IMR-90 (cell line): Measurements from ENCODE around the gene SPATC1L. TPM values are rescaled to one million over a fixed set of nuclear protein-coding genes. Genes with fewer than 3 reads are reported as not detected.

Source experiments
- ATAC-seq: fragments of 200-7000 bp; cut with Tn5 transposase; 2 replicates; pipeline ENCODE4 v1.9.1; 2020; ENCODE audit warnings: low read depth, mild to moderate bottlenecking, moderate library complexity
- BruUV-seq: library from RNA; stranded (reverse); fragments of 400-500 nt; replicated peaks from 2 replicates; lab custom pipeline; 2021; lab: Mats Ljungman, UMichigan
- CTCF ChIA-PET: fragments of 300-600 bp; formaldehyde crosslinking; extraction: SDS; loops from one replicate; lab custom pipeline; 2021; ENCODE audit warnings: antibody characterized with exemption; lab: Yijun Ruan, JAX
- POLR2A ChIA-PET: fragments of 300-600 bp; sonication (Branson Sonifier 250); formaldehyde crosslinking; loops from one replicate; lab custom pipeline; 2022; ENCODE audit warnings: antibody characterized with exemption; ENCODE audit not compliant: unreplicated experiment; lab: Charles Lee
- DNase-seq: peaks from one replicate; pipeline ENCODE4 v3.0.0; 2013
- H2AFZ ChIP-seq: replicated peaks from 2 replicates; pipeline ENCODE3; 2013; ENCODE audit warnings: low read length, mild to moderate bottlenecking; ENCODE audit not compliant: poor library complexity
- H2AK5ac ChIP-seq: 2 replicates; pipeline ENCODE4 v1.6.1; 2013; ENCODE audit warnings: low read depth, low read length, inconsistent platforms
- H2AK9ac ChIP-seq: replicated peaks from 2 replicates; pipeline ENCODE3; 2013; ENCODE audit warnings: mild to moderate bottlenecking, low read depth, low read length, moderate library complexity; ENCODE audit not compliant: poor library complexity
- H2BK120ac ChIP-seq: 2 replicates; pipeline ENCODE4 v1.6.1; 2013; ENCODE audit warnings: low read depth, low read length, inconsistent platforms
- H2BK15ac ChIP-seq: 3 replicates; pipeline ENCODE4 v1.6.1; 2013; ENCODE audit warnings: low read depth, low read length, inconsistent platforms
- H2BK20ac ChIP-seq: 2 replicates; pipeline ENCODE4 v1.6.1; 2013; ENCODE audit warnings: low read depth, mild to moderate bottlenecking, inconsistent platforms, low read length, moderate library complexity
- H2BK5ac ChIP-seq: 2 replicates; pipeline ENCODE4 v1.6.1; 2013; ENCODE audit warnings: mild to moderate bottlenecking, low read depth, low read length, inconsistent platforms; ENCODE audit not compliant: poor library complexity, severe bottlenecking
- H3K14ac ChIP-seq: replicated peaks from 2 replicates; pipeline ENCODE4 v1.6.1; 2013; ENCODE audit warnings: low read depth, low read length, inconsistent platforms
- H3K18ac ChIP-seq: 2 replicates; pipeline ENCODE4 v1.6.1; 2013; ENCODE audit warnings: low read depth, low read length, control low read depth
- H3K23ac ChIP-seq: 2 replicates; pipeline ENCODE4 v1.6.1; 2013; ENCODE audit warnings: low read depth, low read length, inconsistent platforms
- H3K27ac ChIP-seq: 2 replicates; pipeline ENCODE4 v1.5.1; 2013; ENCODE audit warnings: mild to moderate bottlenecking, control low read depth, low read length; ENCODE audit not compliant: insufficient read depth
- H3K27me3 ChIP-seq: 2 replicates; pipeline ENCODE4 v1.6.1; 2013; ENCODE audit warnings: low read length; ENCODE audit not compliant: control insufficient read depth, insufficient read depth
- H3K36me3 ChIP-seq: 2 replicates; pipeline ENCODE4 v1.6.1; 2013; ENCODE audit warnings: low read length, mixed read lengths; ENCODE audit not compliant: control insufficient read depth, insufficient read depth
- H3K4ac ChIP-seq: 2 replicates; pipeline ENCODE4 v1.6.1; 2013; ENCODE audit warnings: low read depth, low read length, inconsistent platforms
- H3K4me1 ChIP-seq: 2 replicates; pipeline ENCODE4 v1.6.1; 2013; ENCODE audit warnings: low read length, mixed read lengths; ENCODE audit not compliant: control insufficient read depth, insufficient read depth
- H3K4me2 ChIP-seq: 2 replicates; pipeline ENCODE4 v1.6.1; 2013; ENCODE audit warnings: low read depth, mild to moderate bottlenecking, control low read depth, low read length, moderate library complexity
- H3K4me3 ChIP-seq: 2 replicates; pipeline ENCODE4 v1.5.1; 2013; ENCODE audit warnings: low read depth, mild to moderate bottlenecking, control low read depth, low read length, moderate library complexity; ENCODE audit not compliant: insufficient read depth
- H3K56ac ChIP-seq: 2 replicates; pipeline ENCODE4 v1.6.1; 2013; ENCODE audit warnings: low read length, inconsistent platforms; ENCODE audit not compliant: insufficient read depth; ENCODE audit errors: extremely low read depth
- H3K79me1 ChIP-seq, 2 experiments: 2 replicates each; pipeline ENCODE4 v1.6.1; 2013; ENCODE audit warnings: low read length in 2 of 2, inconsistent platforms in 1 of 2, low read depth in 1 of 2
- H3K9ac ChIP-seq: 2 replicates; pipeline ENCODE4 v1.6.1; 2013; ENCODE audit warnings: low read depth, low read length, control low read depth
- H3K9me1 ChIP-seq: 2 replicates; pipeline ENCODE4 v1.6.1; 2013; ENCODE audit warnings: low read length, inconsistent platforms; ENCODE audit not compliant: insufficient read depth
- H3K9me3 ChIP-seq: 2 replicates; pipeline ENCODE4 v1.6.1; 2013; ENCODE audit warnings: low read length; ENCODE audit not compliant: control insufficient read depth, insufficient read depth
- H4K20me1 ChIP-seq: 2 replicates; pipeline ENCODE4 v1.6.1; 2013; ENCODE audit warnings: low read length, inconsistent platforms; ENCODE audit not compliant: insufficient read depth
- H4K5ac ChIP-seq: 2 replicates; pipeline ENCODE4 v1.6.1; 2013; ENCODE audit warnings: mild to moderate bottlenecking, low read depth, low read length, control low read depth
- H4K8ac ChIP-seq, 2 experiments: 2 replicates each; pipeline ENCODE4 v1.6.1; 2013; ENCODE audit warnings: low read depth in 2 of 2, low read length in 2 of 2, control low read depth in 1 of 2, inconsistent platforms in 1 of 2
- H4K91ac ChIP-seq: 2 replicates; pipeline ENCODE4 v1.6.1; 2013; ENCODE audit warnings: low read depth, low read length, inconsistent platforms; ENCODE audit not compliant: insufficient read depth
- CHD1 ChIP-seq: IDR thresholded peaks from 2 replicates; pipeline ENCODE4 v1.6.1; 2012; ENCODE audit warnings: low read depth, low read length, improper control_type of control experiment
- RAD21 ChIP-seq: IDR thresholded peaks from 2 replicates; pipeline ENCODE4 v1.6.1; 2012; ENCODE audit warnings: low read length, improper control_type of control experiment
- SMC3 ChIP-seq: fragments of 150-350 bp; IDR thresholded peaks from 2 replicates; pipeline ENCODE4 v1.6.1; 2016; ENCODE audit warnings: low read depth, mild to moderate bottlenecking, antibody characterized with exemption, low read length, moderate library complexity
- WGBS, 2 experiments: methylation state at CpG; one replicate each; pipeline versions ENCODE4 v1.1.5 to v1.1.7; 2013; ENCODE audit warnings: missing lambda C conversion rate in 2 of 2; ENCODE audit not compliant: insufficient read length in 1 of 2; ENCODE audit errors: extremely low coverage in 2 of 2; 5-methylcytosine and 5-hydroxymethylcytosine counted together
- dilution Hi-C: fragments of 300-500 bp; cut with HindIII; formaldehyde crosslinking; loops from one replicate; pipeline ENCODE4 v1.14.3; 2018; ENCODE audit warnings: low sequenced_read_pairs; ENCODE audit not compliant: unreplicated experiment
- in situ Hi-C: fragments of 300-500 bp; cut with MboI; formaldehyde crosslinking; loops from 3 replicates; pipeline ENCODE4 v1.14.3; 2019; ENCODE audit warnings: low sequenced_read_pairs, inconsistent platforms, mixed read lengths
- intact Hi-C: fragments of 100-400 bp; cut with micrococcal nuclease; formaldehyde crosslinking; loops from 2 replicates; pipeline ENCODE4 v1.10.0; 2022
- polyA plus RNA-seq, 3 experiments: library from polyadenylated mRNA; depleted of rRNA; stranded (reverse); fragments of >200 nt; gene quantifications; 2 replicates each; pipeline ENCODE4 v1.2.3, GENCODE V29; 2012; ENCODE audit warnings: low replicate concordance in 1 of 3
- total RNA-seq: library from RNA; depleted of rRNA; stranded (reverse); fragments of >200 nt; gene quantifications from 2 replicates; pipeline ENCODE4 v1.2.3, GENCODE V29; 2012
- TF ChIP-seq, protein P1 (sequence below): conservative IDR thresholded peaks from 2 replicates; pipeline ENCODE4 v1.5.1; 2012; ENCODE audit warnings: mild to moderate bottlenecking, low read depth, low read length, improper control_type of control experiment

Gene SPATC1L
- total and polyA plus RNA-seq, 2 of the 4 experiments (the other 2 are of a cell fraction), result 3.8 to 17.2 TPM

DNA sequence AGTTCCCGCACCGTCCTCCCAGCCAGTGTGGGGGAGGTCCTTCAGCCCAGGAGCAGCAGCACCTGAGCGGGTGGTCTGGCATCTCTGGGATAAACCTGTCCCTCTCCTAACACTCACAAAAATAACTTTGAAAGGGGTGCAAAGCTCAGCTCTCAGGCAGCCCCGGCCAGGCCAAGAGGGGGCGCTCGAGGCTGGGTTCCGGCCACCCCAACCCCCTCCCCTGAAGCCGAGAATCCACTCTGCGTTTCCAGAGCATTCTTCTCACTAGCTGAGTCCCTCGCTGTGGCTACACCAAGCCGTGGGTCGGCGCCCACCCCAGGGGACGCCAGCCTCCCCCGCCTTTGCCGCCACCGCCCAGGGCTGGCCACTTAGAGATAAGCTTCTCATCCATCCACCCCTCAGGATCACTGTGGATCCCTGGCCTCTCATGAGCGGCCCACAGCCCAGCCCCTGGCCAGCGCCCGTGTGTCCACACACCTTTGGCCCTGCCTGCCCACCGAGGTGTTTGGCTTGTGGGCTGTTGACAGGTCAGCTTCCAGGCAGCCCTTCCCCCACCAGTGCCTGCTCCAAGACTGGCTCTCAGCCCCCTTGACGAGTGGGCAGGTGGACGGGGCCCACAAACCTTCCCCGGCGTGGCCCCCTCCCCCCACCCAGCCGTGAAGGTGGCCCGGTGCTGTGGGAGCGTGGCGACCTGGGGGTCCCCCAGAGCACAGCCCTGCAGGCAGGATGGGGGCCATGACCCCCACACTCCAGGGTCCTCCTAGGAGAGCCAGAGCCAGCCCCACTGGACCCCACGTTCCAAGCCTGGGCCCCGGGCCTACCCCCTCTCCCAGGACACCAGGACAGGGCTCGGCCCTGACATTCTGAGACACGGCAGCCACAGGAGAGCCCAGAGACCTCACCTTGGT is 30.8 kb downstream of the SPATC1L start:
- H3K27me3 ChIP-seq, result no peaks in the 10 kb centered on the region
- ChIA-PET POLR2A (no interaction called here), CTCF (interaction anchor here (0.5 to 1.7 kb wide), 5 partner anchors 10 to 103 kb away, joined by 3 to 13 read pairs (median 3); no protein-coding TSS in a partner anchor)
- in situ Hi-C loops (no loop called here), dilution Hi-C loops (no loop called here), intact Hi-C loops (no loop called here)
- H2AK5ac ChIP-seq, result peak overlapping the region; percentile 28; the same call in 1 of the 2 replicates
- no peaks in the 10 kb centered on the region for H3K36me3 ChIP-seq
- H3K56ac ChIP-seq, result no peak overlapping the region
- H3K14ac ChIP-seq, result no peak overlapping the region
- peak overlapping the region; percentile 3; the same call in 1 of the 2 replicates for H2BK120ac ChIP-seq
- no peak overlapping the region for H2AK9ac ChIP-seq
- peak overlapping the region; percentile 48; the same call in 1 of the 2 replicates for H3K9ac ChIP-seq
- peaks cover 2% of the 10 kb centered on the region for H3K4me1 ChIP-seq
- H3K4me2 ChIP-seq, result no peak overlapping the region; the same call in 1 of the 2 replicates
- H4K20me1 ChIP-seq, result no peaks in the 10 kb centered on the region
- H4K8ac ChIP-seq, result peak overlapping the region; percentile 77 to 78; a peak in 3 of 4 replicates
- H3K27ac ChIP-seq, result no peak overlapping the region
- no peaks in the 10 kb centered on the region for H3K79me1 ChIP-seq
- TF ChIP-seq CHD1 (no peak), RAD21 (peak; percentile 64), SMC3 (peak; percentile 52; the same call in 1 of the 2 replicates)
- TF ChIP-seq, protein P1, sequence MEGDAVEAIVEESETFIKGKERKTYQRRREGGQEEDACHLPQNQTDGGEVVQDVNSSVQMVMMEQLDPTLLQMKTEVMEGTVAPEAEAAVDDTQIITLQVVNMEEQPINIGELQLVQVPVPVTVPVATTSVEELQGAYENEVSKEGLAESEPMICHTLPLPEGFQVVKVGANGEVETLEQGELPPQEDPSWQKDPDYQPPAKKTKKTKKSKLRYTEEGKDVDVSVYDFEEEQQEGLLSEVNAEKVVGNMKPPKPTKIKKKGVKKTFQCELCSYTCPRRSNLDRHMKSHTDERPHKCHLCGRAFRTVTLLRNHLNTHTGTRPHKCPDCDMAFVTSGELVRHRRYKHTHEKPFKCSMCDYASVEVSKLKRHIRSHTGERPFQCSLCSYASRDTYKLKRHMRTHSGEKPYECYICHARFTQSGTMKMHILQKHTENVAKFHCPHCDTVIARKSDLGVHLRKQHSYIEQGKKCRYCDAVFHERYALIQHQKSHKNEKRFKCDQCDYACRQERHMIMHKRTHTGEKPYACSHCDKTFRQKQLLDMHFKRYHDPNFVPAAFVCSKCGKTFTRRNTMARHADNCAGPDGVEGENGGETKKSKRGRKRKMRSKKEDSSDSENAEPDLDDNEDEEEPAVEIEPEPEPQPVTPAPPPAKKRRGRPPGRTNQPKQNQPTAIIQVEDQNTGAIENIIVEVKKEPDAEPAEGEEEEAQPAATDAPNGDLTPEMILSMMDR, result peak; percentile 76
- H3K18ac ChIP-seq, result no peak overlapping the region
- WGBS, 2 experiments, result 20% methylated on average over 15 of the region's 33 CpGs; no CpG with 5 or more reads in 1 of the 2 experiments
- H3K9me3 ChIP-seq, result no peaks in the 10 kb centered on the region
- no peak overlapping the region for H2BK20ac ChIP-seq
- peak overlapping the region; percentile 10; the same call in 1 of the 2 replicates for H4K5ac ChIP-seq
- H2BK15ac ChIP-seq, result no peak overlapping the region
- no peak overlapping the region for H3K4me3 ChIP-seq
- H3K4ac ChIP-seq, result peak overlapping the region; percentile 31; the same call in 1 of the 2 replicates
- DNase-seq (no peak), ATAC-seq (peak; percentile 92)
- H2BK5ac ChIP-seq, result no peak overlapping the region
- no peak overlapping the region for H3K23ac ChIP-seq
- H3K9me1 ChIP-seq, result 0 out of 2 replicates have a peak, but pooled peaks cover 3% of the 10 kb centered on the region
- H4K91ac ChIP-seq, result peak overlapping the region; percentile 55; the same call in 1 of the 2 replicates
- peak overlapping the region; percentile 90 for H2AFZ ChIP-seq
- BruUV-seq, result no TSS peak
